K562 (cell line): ENCODE results near the gene OR13A1. TPM values are rescaled to one million over a fixed set of nuclear protein-coding genes. Genes with fewer than 3 reads are reported as not detected.

Source experiments
- ATAC-seq: fragments of 200-7000 bp; cut with Tn5 transposase; 3 replicates; pipeline ENCODE4 v1.9.1; 2020; ENCODE audit warnings: moderate library complexity
- BruUV-seq: library from RNA; stranded (reverse); fragments of 400-500 nt; replicated peaks from 2 replicates; lab custom pipeline; 2021; lab: Mats Ljungman, UMichigan
- CTCF ChIA-PET: fragments of 300-600 bp; formaldehyde crosslinking; extraction: SDS; loops from one replicate; lab custom pipeline; 2021; ENCODE audit warnings: low intra/inter-chr PET ratio; lab: Yijun Ruan, JAX
- POLR2A ChIA-PET: fragments of 300-600, 350-650 bp; sonication (Branson Sonifier 250); formaldehyde crosslinking; extraction: SDS; loops from one replicate; lab custom pipeline; 2021; ENCODE audit warnings: antibody characterized with exemption, inconsistent platforms; lab: Yijun Ruan, JAX
- DNase-seq, 4 experiments: peaks; one replicate each; pipeline versions ENCODE4 v3.0.0 to v3.0.0-alpha.2; 2011 to 2018; ENCODE audit warnings: low spot score in 3 of 4, mixed read lengths in 3 of 4; ENCODE audit errors: extremely low read depth in 1 of 4
- FAIRE-seq: peaks from 2 replicates; lab custom pipeline; 2011; peaks lifted over from hg19 to GRCh38; lab: Jason Lieb, UNC
- H2AFZ ChIP-seq: 2 replicates; pipeline ENCODE4 v1.6.0; 2011; ENCODE audit warnings: low read depth, low read length, control low read depth, inconsistent platforms
- H3K27ac ChIP-seq: fragments of 200-600 bp; 3 replicates; pipeline ENCODE4 v1.8.0; 2011; ENCODE audit warnings: low read depth, mild to moderate bottlenecking, control low read depth, inconsistent platforms, low read length, moderate library complexity, mixed read lengths; ENCODE audit errors: extremely low read depth
- H3K27me3 ChIP-seq, 2 experiments: fragments of 300-600 bp in 1 of 2; 2 replicates in 1 of 2; 3 replicates in 1 of 2; pipeline versions ENCODE4 v1.6.0 to v1.8.0; 2011; ENCODE audit warnings: inconsistent platforms in 2 of 2, low read length in 2 of 2, mild to moderate bottlenecking in 1 of 2, mixed read lengths in 1 of 2, moderate library complexity in 1 of 2; ENCODE audit not compliant: control insufficient read depth in 2 of 2, insufficient read depth in 2 of 2
- H3K36me3 ChIP-seq: fragments of 300-600 bp; 3 replicates; pipeline ENCODE4 v1.8.0; 2011; ENCODE audit warnings: mild to moderate bottlenecking, low read length, inconsistent platforms; ENCODE audit not compliant: control insufficient read depth, insufficient read depth
- H3K4me1 ChIP-seq, 2 experiments: fragments of 200-600 bp in 1 of 2; replicated peaks in 1 of 2; 2 replicates in 1 of 2; 3 replicates in 1 of 2; pipeline versions ENCODE4 v1.5.1 to v1.8.0; 2011; ENCODE audit warnings: inconsistent platforms in 2 of 2, low read length in 2 of 2, mild to moderate bottlenecking in 1 of 2, mixed read lengths in 1 of 2, moderate library complexity in 1 of 2; ENCODE audit not compliant: control insufficient read depth in 2 of 2, insufficient read depth in 2 of 2
- H3K4me2 ChIP-seq: 2 replicates; pipeline ENCODE4 v1.6.1; 2011; ENCODE audit warnings: low read length, control low read depth, inconsistent platforms, mixed read lengths; ENCODE audit not compliant: insufficient read depth
- H3K4me3 ChIP-seq: fragments of 200-600 bp; sonication (generic), shearing (Covaris generic); 2 replicates; pipeline ENCODE4 v1.5.1; 2016; ENCODE audit warnings: control low read depth, inconsistent platforms
- H3K79me2 ChIP-seq: fragments of 200-600 bp; 3 replicates; pipeline ENCODE4 v1.8.0; 2011; ENCODE audit warnings: low read length, inconsistent platforms; ENCODE audit not compliant: control insufficient read depth, insufficient read depth
- H3K9ac ChIP-seq, 2 experiments: 2 replicates each; pipeline versions ENCODE4 v1.6.0 to v1.6.1; 2011; ENCODE audit warnings: low read depth in 2 of 2, low read length in 2 of 2, control low read depth in 1 of 2, inconsistent platforms in 1 of 2, mild to moderate bottlenecking in 1 of 2, mixed read lengths in 1 of 2; ENCODE audit not compliant: insufficient read depth in 1 of 2
- H3K9me1 ChIP-seq: one replicate; pipeline ENCODE4 v1.6.0; 2011; ENCODE audit warnings: inconsistent platforms, mild to moderate bottlenecking, low read length, moderate library complexity; ENCODE audit not compliant: control insufficient read depth, insufficient read depth
- H3K9me3 ChIP-seq: replicated peaks from 2 replicates; pipeline ENCODE4 v1.5.1; 2011; ENCODE audit warnings: low read depth, low read length, inconsistent platforms; ENCODE audit not compliant: control insufficient read depth, insufficient read depth
- H4K20me1 ChIP-seq: replicated peaks from 2 replicates; pipeline ENCODE4 v1.6.1; 2011; ENCODE audit warnings: low read length, inconsistent platforms, mixed read lengths; ENCODE audit not compliant: control insufficient read depth, insufficient read depth
- ARNT ChIP-seq, 2 experiments: fragments of 450-650 bp; IDR thresholded peaks; 2 replicates each; pipeline ENCODE4 v1.6.1; 2016; ENCODE audit warnings: mild to moderate bottlenecking in 1 of 2
- GATA2 ChIP-seq: sonication (generic); formaldehyde crosslinking; IDR thresholded peaks from 2 replicates; pipeline ENCODE4 v1.4.0; 2020; ENCODE audit warnings: mild to moderate bottlenecking, missing genetic modification reagents
- PHB ChIP-seq: fragments of 250-450 bp; sonication (Bioruptor Pico); IDR thresholded peaks from 2 replicates; pipeline ENCODE4 v1.5.0; 2021
- POLR2AphosphoS5 ChIP-seq: IDR thresholded peaks from 2 replicates; pipeline ENCODE4 v1.6.1; 2011; ENCODE audit warnings: mild to moderate bottlenecking, low read depth, low read length, moderate library complexity; ENCODE audit not compliant: control insufficient read depth, insufficient read depth
- TCF7 ChIP-seq: sonication (generic); IDR thresholded peaks from 2 replicates; pipeline ENCODE4 v1.6.1; 2016; ENCODE audit warnings: antibody characterized with exemption, borderline replicate concordance
- YBX1 ChIP-seq: fragments of 450-650 bp; IDR thresholded peaks from 2 replicates; pipeline ENCODE4 v1.7.1; 2016; ENCODE audit warnings: mild to moderate bottlenecking
- ZBTB1 ChIP-seq: sonication (generic); formaldehyde crosslinking; IDR thresholded peaks from 2 replicates; pipeline ENCODE4 v1.8.1; 2023; ENCODE audit warnings: missing genetic modification reagents, low read depth, mild to moderate bottlenecking, borderline replicate concordance
- ZNF133 ChIP-seq: fragments of 250-450 bp; sonication (Bioruptor Pico); IDR thresholded peaks from 2 replicates; pipeline ENCODE4 v1.4.0; 2020; ENCODE audit warnings: mild to moderate bottlenecking
- WGBS: fragments of 100-300 bp; shearing (Covaris generic); methylation state at CpG from one replicate; pipeline ENCODE4 v1.1.6; 2016; ENCODE audit warnings: low coverage, mixed read lengths; ENCODE audit not compliant: insufficient coverage; ENCODE audit errors: missing lambda C conversion rate; 5-methylcytosine and 5-hydroxymethylcytosine counted together
- in situ Hi-C: fragments of 300-500 bp; cut with MboI; formaldehyde crosslinking; loops from 4 replicates; pipeline ENCODE4 v1.15.0; 2018; ENCODE audit warnings: inconsistent platforms, mixed read lengths
- intact Hi-C: fragments of 100-400 bp; cut with micrococcal nuclease; formaldehyde crosslinking; loops from 2 replicates; pipeline ENCODE4 v1.14.2; 2022
- polyA plus RNA-seq, 8 experiments: library from polyadenylated mRNA; depleted of rRNA in 4 of 8; stranded (reverse) in 5 of 8; unstranded in 3 of 8; fragments of >200 nt; fragmentation: Nextera tagmentation in 2 of 8; fragmentation: Illumina TruSeq in 1 of 8; extraction: Ambion mirVana in 2 of 8; extraction: Trizol in 1 of 8; gene quantifications; 2 replicates each; pipeline versions ENCODE4 v1.2.1 to v1.2.3, GENCODE V29; 2011 to 2014; ENCODE audit warnings: inconsistent platforms in 1 of 8, missing spikeins in 1 of 8
- total RNA-seq, 7 experiments: library from RNA; depleted of rRNA in 6 of 7; stranded (reverse); fragments of >200 nt in 6 of 7; fragmentation: Illumina TruSeq in 2 of 7; extraction: Trizol in 2 of 7; gene quantifications; 2 replicates each; pipeline versions ENCODE4 v1.2.1 to v1.2.3, GENCODE V29; 2011 to 2021; ENCODE audit warnings: low replicate concordance in 1 of 7
- TF ChIP-seq, protein P1 (sequence below): sonication (generic); formaldehyde crosslinking; IDR thresholded peaks from 2 replicates; pipeline ENCODE4 v1.8.0; 2022; ENCODE audit warnings: mild to moderate bottlenecking, missing genetic modification reagents, borderline replicate concordance

OR13A1 gene
- total and polyA plus RNA-seq, 9 of the 15 experiments (the other 6 are each of a cell fraction or from before 2014, with no cell fraction given) = 0.03 to 0.11 (median 0.06) TPM; not detected in 3

DNA sequence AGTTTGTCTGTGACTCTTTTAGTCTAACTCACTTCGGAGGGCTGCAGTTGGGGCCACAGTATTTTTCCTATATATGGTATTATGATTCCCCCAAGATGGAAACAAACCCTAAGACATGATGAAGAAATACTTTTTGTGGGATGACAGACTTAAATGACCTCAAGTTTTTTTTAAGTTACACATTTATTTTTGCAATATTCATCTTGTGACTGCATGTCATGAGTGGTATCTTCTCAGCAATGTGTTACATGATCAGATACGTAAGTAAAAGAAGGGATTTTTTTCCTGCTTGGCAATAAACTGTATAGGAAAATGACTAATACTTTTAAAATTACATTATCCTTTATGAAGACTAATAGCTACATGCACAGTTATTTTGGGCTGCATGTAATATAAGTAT, 57.8 kb downstream of the OR13A1 start:
- no peaks in the 10 kb centered on the region for H3K79me2 ChIP-seq
- H3K27me3 ChIP-seq = no peaks in the 10 kb centered on the region
- DNase-seq (no peak), ATAC-seq (no peak), FAIRE-seq (no peak)
- 62% methylated on average over 2 of the region's 2 CpGs for WGBS
- no peak for TF ChIP-seq ARNT (IDR thresholded peaks at IDR 0.05)
- TF ChIP-seq PHB (CRISPR knock-in tag) = no peak
- TF ChIP-seq POLR2AphosphoS5 = no peak
- TF ChIP-seq GATA2 (CRISPR knock-in tag) = no peak
- TF ChIP-seq YBX1 = no peak
- no peak for TF ChIP-seq ZNF133 (CRISPR knock-in tag)
- TF ChIP-seq, protein P1, sequence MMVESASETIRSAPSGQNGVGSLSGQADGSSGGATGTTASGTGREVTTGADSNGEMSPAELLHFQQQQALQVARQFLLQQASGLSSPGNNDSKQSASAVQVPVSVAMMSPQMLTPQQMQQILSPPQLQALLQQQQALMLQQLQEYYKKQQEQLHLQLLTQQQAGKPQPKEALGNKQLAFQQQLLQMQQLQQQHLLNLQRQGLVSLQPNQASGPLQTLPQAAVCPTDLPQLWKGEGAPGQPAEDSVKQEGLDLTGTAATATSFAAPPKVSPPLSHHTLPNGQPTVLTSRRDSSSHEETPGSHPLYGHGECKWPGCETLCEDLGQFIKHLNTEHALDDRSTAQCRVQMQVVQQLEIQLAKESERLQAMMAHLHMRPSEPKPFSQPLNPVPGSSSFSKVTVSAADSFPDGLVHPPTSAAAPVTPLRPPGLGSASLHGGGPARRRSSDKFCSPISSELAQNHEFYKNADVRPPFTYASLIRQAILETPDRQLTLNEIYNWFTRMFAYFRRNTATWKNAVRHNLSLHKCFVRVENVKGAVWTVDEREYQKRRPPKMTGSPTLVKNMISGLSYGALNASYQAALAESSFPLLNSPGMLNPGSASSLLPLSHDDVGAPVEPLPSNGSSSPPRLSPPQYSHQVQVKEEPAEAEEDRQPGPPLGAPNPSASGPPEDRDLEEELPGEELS (CRISPR knock-in tag) = no peak
- TF ChIP-seq ZBTB1 (CRISPR knock-in tag) = no peak
- no peak for TF ChIP-seq TCF7
- no peak overlapping the region for H3K4me2 ChIP-seq
- BruUV-seq = no TSS peak
- no peak overlapping the region for H3K27ac ChIP-seq
- in situ Hi-C loops = no loop called here
- H3K9ac ChIP-seq = no peak overlapping the region
- peaks cover 12% of the 10 kb centered on the region in 2 experiments; a peak in 3 of 5 replicates for H3K4me1 ChIP-seq
- H3K9me1 ChIP-seq = no peaks in the 10 kb centered on the region
- intact Hi-C loops = loop anchor here (10.0 kb wide), 1 partner anchor 117 kb away; the partner anchor contains the start of gene ALOX5
- ChIA-PET POLR2A (no interaction called here), CTCF (no interaction called here)
- H3K36me3 ChIP-seq = no peaks in the 10 kb centered on the region
- no peak overlapping the region for H2AFZ ChIP-seq
- no peak overlapping the region for H3K4me3 ChIP-seq
- H3K9me3 ChIP-seq = no peaks in the 10 kb centered on the region
- H4K20me1 ChIP-seq = no peaks in the 10 kb centered on the region
